RWPE2 (cell line): ENCODE data around the gene CES2.

Experiments
- ATAC-seq: fragments of 200-7000 bp; cut with Tn5 transposase; 3 replicates; pipeline ENCODE4 v1.9.1; 2021; ENCODE audit warnings: low read depth
- DNase-seq: peaks from one replicate; pipeline ENCODE4 v3.0.0-alpha.2; 2020; ENCODE audit warnings: low spot score
- H3K27ac ChIP-seq: fragments of 450-650 bp; 2 replicates; pipeline ENCODE4 v1.5.1; 2017; ENCODE audit warnings: mild to moderate bottlenecking; ENCODE audit not compliant: poor library complexity, severe bottlenecking
- H3K27me3 ChIP-seq: fragments of 250-450 bp; sonication (Bioruptor Pico); 2 replicates; pipeline ENCODE4 v1.5.1; 2021; ENCODE audit warnings: mild to moderate bottlenecking, moderate library complexity; ENCODE audit not compliant: insufficient read depth, poor library complexity, severe bottlenecking
- H3K36me3 ChIP-seq: fragments of 250-450 bp; sonication (Bioruptor Pico); 2 replicates; pipeline ENCODE4 v1.5.1; 2020; ENCODE audit warnings: low read depth, mild to moderate bottlenecking, moderate library complexity
- H3K4me1 ChIP-seq: fragments of 250-450 bp; sonication (Bioruptor Pico); 2 replicates; pipeline ENCODE4 v1.5.1; 2021; ENCODE audit warnings: mild to moderate bottlenecking, moderate library complexity; ENCODE audit not compliant: insufficient read depth, poor library complexity, severe bottlenecking
- H3K4me3 ChIP-seq: fragments of 250-450 bp; sonication (Bioruptor Pico); 2 replicates; pipeline ENCODE4 v1.5.1; 2021; ENCODE audit warnings: mild to moderate bottlenecking, moderate library complexity; ENCODE audit not compliant: severe bottlenecking
- H3K9me3 ChIP-seq: fragments of 250-450 bp; sonication (Bioruptor Pico); 2 replicates; pipeline ENCODE4 v1.5.1; 2021; ENCODE audit warnings: mild to moderate bottlenecking, moderate library complexity; ENCODE audit not compliant: severe bottlenecking
- CTCF ChIP-seq: fragments of 450-650 bp; IDR thresholded peaks from one replicate; pipeline ENCODE4 v1.5.1; 2017; ENCODE audit warnings: mild to moderate bottlenecking, moderate library complexity; ENCODE audit not compliant: poor library complexity, severe bottlenecking

The CES2 gene

GRCh38 chr16:66935314-66936011, at the start of gene CES2:
Gene CES2, plus strand, starts transcription at chr16:66935516. Its CDS starts 120 bp downstream, at chr16:66935636.
- H3K27ac ChIP-seq, result peak within 1 kb of the TSS; percentile 86
- peak; percentile 90 for ATAC-seq
- peak; percentile 92 for DNase-seq
- TF ChIP-seq CTCF, result no peak
- H3K4me1 ChIP-seq, result peaks cover 9% of the 10 kb centered on the region
- peak within 1 kb of the TSS; percentile 96 for H3K4me3 ChIP-seq
- no peaks in the 10 kb centered on the region for H3K9me3 ChIP-seq
- no peaks in the 10 kb centered on the region for H3K27me3 ChIP-seq
- H3K36me3 ChIP-seq, result peaks cover 41% of the 10 kb centered on the region

GRCh38 chr16:66886321-66886720, 49.0 kb upstream of the CES2 start:
- Histone ChIP-seq H3K4me3 (no peak overlapping the region), H3K36me3 (peaks cover 68% of the 10 kb centered on the region)

GRCh38 chr16:66886914-66887313, 48.4 kb upstream of the CES2 start:
- ATAC-seq (no peak), DNase-seq (no peak)
- H3K36me3 ChIP-seq, result peaks cover 69% of the 10 kb centered on the region

More at GRCh38 chr16:66886321-66886720, 49.0 kb upstream of the CES2 start:
- TF ChIP-seq CTCF, result no peak
- Histone ChIP-seq H3K9me3 (no peaks in the 10 kb centered on the region), H3K4me1 (peaks cover 4% of the 10 kb centered on the region), H3K27me3 (no peaks in the 10 kb centered on the region), H3K27ac (no peak overlapping the region)
- ATAC-seq (no peak), DNase-seq (no peak)

GRCh38 chr16:66888647-66889615, 46.4 kb upstream of the CES2 start:
- Histone ChIP-seq H3K27ac (no peak overlapping the region), H3K9me3 (no peaks in the 10 kb centered on the region), H3K36me3 (peaks cover 55% of the 10 kb centered on the region), H3K4me3 (no peak overlapping the region), H3K4me1 (no peaks in the 10 kb centered on the region), H3K27me3 (no peaks in the 10 kb centered on the region)
- ATAC-seq (no peak), DNase-seq (no peak)
- TF ChIP-seq CTCF, result no peak

More at GRCh38 chr16:66886914-66887313, 48.4 kb upstream of the CES2 start:
- Histone ChIP-seq H3K27me3 (no peaks in the 10 kb centered on the region), H3K4me1 (no peaks in the 10 kb centered on the region), H3K4me3 (no peak overlapping the region), H3K9me3 (no peaks in the 10 kb centered on the region), H3K27ac (no peak overlapping the region)
- no peak for TF ChIP-seq CTCF
